Activated naive CD8-positive, alpha-beta T cell treated with anti-CD3 and anti-CD28 coated beads for 36 hours (primary cell): ENCODE data around the gene CDK18. TPM values are rescaled to one million over a fixed set of nuclear protein-coding genes. Genes with fewer than 3 reads are reported as not detected.

Experiments used
- DNase-seq: peaks from one replicate; pipeline ENCODE4 v3.0.0; 2021
- H3K27ac Mint-ChIP-seq: one replicate; pipeline ENCODE4 v1.8.0; 2022; ENCODE audit warnings: mild to moderate bottlenecking, moderate library complexity, mixed read lengths
- H3K27me3 Mint-ChIP-seq: one replicate; pipeline ENCODE4 v1.8.0; 2022; ENCODE audit warnings: mild to moderate bottlenecking, mixed read lengths
- H3K36me3 Mint-ChIP-seq: one replicate; pipeline ENCODE4 v1.8.0; 2021; ENCODE audit warnings: mild to moderate bottlenecking, mixed read lengths
- H3K4me1 Mint-ChIP-seq: one replicate; pipeline ENCODE4 v1.8.0; 2021; ENCODE audit warnings: mixed read lengths
- H3K4me3 Mint-ChIP-seq: one replicate; pipeline ENCODE4 v1.8.0; 2022; ENCODE audit warnings: mild to moderate bottlenecking, moderate library complexity, mixed read lengths
- H3K9me3 Mint-ChIP-seq: one replicate; pipeline ENCODE4 v1.8.0; 2022; ENCODE audit warnings: mixed read lengths
- total RNA-seq, 2 experiments: library from RNA; stranded (reverse); gene quantifications; one replicate each; pipeline ENCODE4 v1.2.3, GENCODE V29; 2021

Gene CDK18
- total RNA-seq, 2 experiments from 2014 or later = 6.2 to 6.5 TPM

DNA sequence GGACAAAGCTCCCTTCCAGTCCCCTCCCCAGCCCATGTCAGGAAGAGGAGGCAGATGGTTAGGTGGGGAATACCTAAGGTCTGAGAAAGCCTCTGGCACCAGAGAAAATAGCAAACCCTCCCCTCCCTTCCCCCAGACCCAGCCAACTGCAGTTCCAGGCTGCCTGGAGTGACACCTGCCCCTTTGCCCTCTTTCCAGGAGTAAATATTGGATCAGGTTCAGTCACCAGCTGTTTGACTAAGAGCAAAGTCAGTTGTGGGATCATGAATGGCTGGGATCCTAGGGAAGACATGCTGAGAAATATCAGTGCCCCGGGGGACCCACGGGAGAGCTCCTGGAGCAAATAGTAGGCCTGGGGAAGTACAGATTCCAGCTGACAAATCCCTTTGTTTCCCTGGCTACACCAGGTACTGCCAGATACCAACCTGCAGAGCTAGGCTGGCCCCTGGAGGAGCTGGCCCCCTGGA lies 12.2 kb upstream of the CDK18 start:
- Mint-ChIP-seq H3K27me3 (peaks cover 54% of the 10 kb centered on the region), H3K9me3 (no peaks in the 10 kb centered on the region), H3K36me3 (no peaks in the 10 kb centered on the region)

DNA sequence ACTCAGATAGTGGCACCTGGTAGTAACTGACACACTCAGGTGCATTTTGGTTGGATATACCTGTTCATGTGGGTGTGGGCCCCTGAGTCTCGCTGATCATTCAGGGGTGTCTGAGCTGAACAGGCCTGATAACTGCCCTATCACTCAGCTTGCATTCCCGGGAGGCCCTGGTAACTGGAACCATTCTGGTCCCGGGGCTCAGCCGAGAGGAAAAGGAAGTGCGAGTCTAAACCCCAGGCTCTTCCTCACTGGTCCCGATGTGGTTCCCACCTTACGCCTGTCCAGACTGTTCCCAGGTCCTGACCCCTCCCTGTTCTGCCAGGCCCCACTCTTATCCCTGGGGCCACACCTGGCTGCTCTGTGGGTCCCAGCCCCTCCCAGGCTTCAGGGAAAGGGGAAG lies 11.7 kb upstream of the CDK18 start:
- peaks cover 4% of the 10 kb centered on the region for H3K4me1 Mint-ChIP-seq
- no peaks in the 10 kb centered on the region for H3K36me3 Mint-ChIP-seq
- H3K27ac Mint-ChIP-seq = no peak overlapping the region
- no peaks in the 10 kb centered on the region for H3K9me3 Mint-ChIP-seq
- peaks cover 52% of the 10 kb centered on the region for H3K27me3 Mint-ChIP-seq
- no peak for DNase-seq
- H3K4me3 Mint-ChIP-seq = no peak overlapping the region

More for the DNA sequence above, 12.2 kb upstream of the CDK18 start:
- H3K4me3 Mint-ChIP-seq = no peak overlapping the region
- no peak overlapping the region for H3K27ac Mint-ChIP-seq
- DNase-seq = no peak
- peaks cover 4% of the 10 kb centered on the region for H3K4me1 Mint-ChIP-seq

DNA sequence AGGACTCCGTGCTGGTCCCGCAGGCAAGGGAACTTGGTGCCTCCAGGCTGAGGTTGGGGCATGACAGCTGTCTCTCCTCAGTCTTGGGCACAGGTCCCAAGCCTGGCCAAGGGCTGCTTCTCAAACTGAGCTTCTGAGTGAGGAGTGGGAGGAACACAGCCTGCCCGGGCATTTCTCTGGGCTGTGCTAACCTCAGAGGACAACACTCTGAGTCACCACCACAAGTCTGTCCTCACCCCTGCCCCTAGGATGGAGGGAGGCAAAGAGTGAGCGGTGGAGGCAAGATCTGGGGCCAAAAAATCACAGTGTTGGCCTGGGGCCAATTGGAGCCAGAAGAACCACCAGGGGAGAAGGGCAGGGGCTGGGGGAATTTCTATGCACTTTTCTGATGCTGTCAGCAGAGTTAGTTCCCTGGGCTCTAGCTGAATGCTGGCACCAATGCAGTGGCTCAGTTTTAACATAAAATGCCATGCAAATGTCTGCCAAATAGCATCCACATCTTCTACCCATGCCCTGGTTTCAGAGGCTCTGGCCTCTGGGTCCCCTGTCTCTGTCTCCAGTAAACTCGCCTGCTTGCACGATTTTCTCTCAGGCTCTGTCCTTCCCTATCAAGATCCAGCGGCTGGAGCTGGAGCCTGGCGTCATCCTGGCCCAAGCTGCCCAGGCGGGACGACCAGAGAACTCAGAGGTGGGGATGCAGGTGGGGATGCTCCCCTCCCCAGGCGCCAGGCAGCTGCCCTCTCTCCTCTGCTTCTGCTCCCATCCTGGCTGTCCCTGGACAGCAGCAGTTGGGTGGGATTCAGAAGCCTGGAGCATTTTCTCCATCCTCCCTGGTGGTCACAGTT lies 11.0 kb upstream of the CDK18 start:
- DNase-seq = peak; percentile 23
- no peaks in the 10 kb centered on the region for H3K9me3 Mint-ChIP-seq
- H3K4me3 Mint-ChIP-seq = no peak overlapping the region
- peaks cover 46% of the 10 kb centered on the region for H3K27me3 Mint-ChIP-seq
- H3K27ac Mint-ChIP-seq = no peak overlapping the region
- no peaks in the 10 kb centered on the region for H3K36me3 Mint-ChIP-seq
- H3K4me1 Mint-ChIP-seq = peaks cover 2% of the 10 kb centered on the region

DNA sequence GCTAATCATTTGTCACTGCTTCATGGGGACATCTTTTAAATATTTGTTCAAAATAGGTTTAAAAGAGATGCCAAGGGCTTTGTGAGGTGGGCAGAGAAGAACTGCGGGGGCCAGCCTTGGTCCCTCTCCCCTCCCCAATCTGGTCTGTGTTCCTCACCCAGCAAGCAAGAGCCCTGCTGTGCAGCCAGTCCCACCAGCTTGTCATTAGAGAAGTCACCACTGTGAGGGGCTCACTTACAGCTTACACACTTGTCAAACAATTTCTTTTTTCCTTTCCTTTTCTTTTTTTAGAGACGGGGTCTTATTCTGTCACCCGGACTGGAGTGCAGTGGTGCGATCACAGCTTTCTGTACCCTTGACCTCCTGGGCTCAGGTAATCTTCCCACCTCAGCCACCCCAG lies 10.4 kb upstream of the CDK18 start:
- peaks cover 46% of the 10 kb centered on the region for H3K27me3 Mint-ChIP-seq
- H3K27ac Mint-ChIP-seq = no peak overlapping the region
- no peaks in the 10 kb centered on the region for H3K36me3 Mint-ChIP-seq
- H3K9me3 Mint-ChIP-seq = no peaks in the 10 kb centered on the region
- H3K4me3 Mint-ChIP-seq = no peak overlapping the region
- no peak for DNase-seq
- H3K4me1 Mint-ChIP-seq = peaks cover 2% of the 10 kb centered on the region

DNA sequence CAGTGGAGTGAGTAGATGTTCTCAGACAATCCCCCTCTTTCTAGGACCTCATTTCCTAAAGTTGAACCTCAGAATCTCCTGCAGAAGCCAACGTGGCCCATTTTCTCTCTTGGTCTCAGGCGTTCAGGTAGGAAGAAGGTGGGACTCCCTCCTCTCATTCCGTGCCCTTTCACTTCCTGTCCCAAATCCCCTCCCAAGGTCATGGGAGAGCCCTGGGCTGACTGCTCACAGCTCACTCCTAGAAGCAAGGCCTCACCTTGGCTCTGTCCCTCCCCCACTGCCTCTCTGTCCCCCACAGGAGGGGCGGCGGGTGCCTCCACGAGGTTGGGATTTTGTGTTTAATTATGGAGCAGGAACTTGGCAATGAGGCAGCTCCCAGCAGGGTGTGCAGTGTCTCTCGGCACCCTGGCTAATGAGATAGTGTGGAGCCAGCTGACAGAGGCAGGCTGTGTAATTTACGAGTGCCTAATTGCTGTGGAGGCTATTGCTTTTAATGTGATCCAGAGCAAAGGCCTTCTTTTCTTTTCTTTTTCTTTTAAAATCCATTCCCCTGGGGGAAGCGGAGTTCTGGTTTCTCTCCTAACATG lies 9.1 kb upstream of the CDK18 start:
- Mint-ChIP-seq H3K9me3 (no peaks in the 10 kb centered on the region), H3K4me3 (no peak overlapping the region), H3K27ac (no peak overlapping the region), H3K27me3 (peaks cover 36% of the 10 kb centered on the region), H3K36me3 (no peaks in the 10 kb centered on the region), H3K4me1 (peaks cover 2% of the 10 kb centered on the region)
- no peak for DNase-seq

DNA sequence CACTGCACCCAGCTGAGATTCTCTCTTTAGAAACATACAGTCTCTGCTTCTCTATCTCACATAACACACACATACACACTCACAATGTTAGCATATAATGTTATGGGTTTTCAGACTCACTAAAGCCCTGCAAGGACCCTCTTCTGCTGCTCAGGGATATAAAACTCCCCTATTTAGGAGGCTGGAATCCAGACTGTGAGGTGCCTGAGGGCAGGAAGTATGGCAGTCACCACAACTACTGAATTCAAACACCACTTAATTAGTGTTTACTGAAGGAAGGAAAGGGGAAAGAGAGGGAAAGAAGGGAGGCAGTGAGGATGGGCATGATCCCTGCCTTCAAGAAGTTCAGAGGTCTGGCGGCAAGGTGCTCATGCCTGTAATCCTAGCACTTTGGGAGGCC lies 7.8 kb upstream of the CDK18 start:
- Mint-ChIP-seq H3K36me3 (no peaks in the 10 kb centered on the region), H3K27me3 (peaks cover 31% of the 10 kb centered on the region), H3K27ac (no peak overlapping the region), H3K4me3 (no peak overlapping the region), H3K9me3 (no peaks in the 10 kb centered on the region), H3K4me1 (peaks cover 2% of the 10 kb centered on the region)
- no peak for DNase-seq

DNA sequence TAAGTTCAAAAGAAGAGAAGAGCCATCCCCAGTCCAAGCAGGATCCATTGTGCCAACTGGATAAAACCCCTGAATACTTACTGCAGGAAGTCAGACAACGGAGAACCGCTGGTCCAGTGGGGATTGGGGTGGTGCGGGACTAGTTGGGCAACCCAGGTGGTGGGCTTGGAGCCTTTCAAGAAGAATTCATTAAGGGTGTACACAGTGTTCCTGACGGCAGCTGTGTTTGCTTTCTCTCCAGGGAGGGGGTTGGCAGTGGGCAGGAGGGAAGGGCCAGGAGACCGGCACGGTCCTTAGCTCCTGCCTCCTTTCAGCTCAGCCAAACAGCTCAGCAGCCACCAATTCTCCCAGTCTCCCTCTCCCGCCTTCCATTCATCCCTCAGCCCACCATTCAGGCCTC lies 7.1 kb upstream of the CDK18 start:
- Mint-ChIP-seq H3K36me3 (no peaks in the 10 kb centered on the region), H3K4me3 (no peak overlapping the region), H3K4me1 (peaks cover 2% of the 10 kb centered on the region), H3K27ac (no peak overlapping the region), H3K9me3 (no peaks in the 10 kb centered on the region), H3K27me3 (peaks cover 24% of the 10 kb centered on the region)
- no peak for DNase-seq

DNA sequence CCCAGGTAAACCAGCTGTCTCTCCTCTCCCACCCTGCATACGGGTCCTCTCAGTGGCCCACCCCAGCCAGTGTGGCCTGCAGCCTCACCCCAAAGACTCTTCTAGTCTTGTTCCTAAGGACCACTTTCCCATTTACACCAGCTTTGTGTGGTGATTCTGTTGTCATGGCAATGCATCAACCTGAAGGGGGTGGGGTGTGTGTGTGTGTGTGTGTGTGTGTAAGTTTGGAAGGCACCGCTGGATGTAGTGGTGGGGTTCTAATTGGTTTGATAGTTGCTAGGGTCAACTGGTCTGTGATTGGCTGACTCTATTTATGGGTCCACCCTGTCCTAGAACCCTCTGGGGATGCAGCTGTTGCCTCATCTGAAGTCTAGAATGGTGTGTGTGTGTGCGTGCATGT lies 4.7 kb upstream of the CDK18 start:
- Mint-ChIP-seq H3K27ac (no peak overlapping the region), H3K36me3 (no peaks in the 10 kb centered on the region), H3K9me3 (no peaks in the 10 kb centered on the region), H3K27me3 (peaks cover 4% of the 10 kb centered on the region), H3K4me1 (peaks cover 5% of the 10 kb centered on the region), H3K4me3 (no peak overlapping the region)
- DNase-seq = no peak

DNA sequence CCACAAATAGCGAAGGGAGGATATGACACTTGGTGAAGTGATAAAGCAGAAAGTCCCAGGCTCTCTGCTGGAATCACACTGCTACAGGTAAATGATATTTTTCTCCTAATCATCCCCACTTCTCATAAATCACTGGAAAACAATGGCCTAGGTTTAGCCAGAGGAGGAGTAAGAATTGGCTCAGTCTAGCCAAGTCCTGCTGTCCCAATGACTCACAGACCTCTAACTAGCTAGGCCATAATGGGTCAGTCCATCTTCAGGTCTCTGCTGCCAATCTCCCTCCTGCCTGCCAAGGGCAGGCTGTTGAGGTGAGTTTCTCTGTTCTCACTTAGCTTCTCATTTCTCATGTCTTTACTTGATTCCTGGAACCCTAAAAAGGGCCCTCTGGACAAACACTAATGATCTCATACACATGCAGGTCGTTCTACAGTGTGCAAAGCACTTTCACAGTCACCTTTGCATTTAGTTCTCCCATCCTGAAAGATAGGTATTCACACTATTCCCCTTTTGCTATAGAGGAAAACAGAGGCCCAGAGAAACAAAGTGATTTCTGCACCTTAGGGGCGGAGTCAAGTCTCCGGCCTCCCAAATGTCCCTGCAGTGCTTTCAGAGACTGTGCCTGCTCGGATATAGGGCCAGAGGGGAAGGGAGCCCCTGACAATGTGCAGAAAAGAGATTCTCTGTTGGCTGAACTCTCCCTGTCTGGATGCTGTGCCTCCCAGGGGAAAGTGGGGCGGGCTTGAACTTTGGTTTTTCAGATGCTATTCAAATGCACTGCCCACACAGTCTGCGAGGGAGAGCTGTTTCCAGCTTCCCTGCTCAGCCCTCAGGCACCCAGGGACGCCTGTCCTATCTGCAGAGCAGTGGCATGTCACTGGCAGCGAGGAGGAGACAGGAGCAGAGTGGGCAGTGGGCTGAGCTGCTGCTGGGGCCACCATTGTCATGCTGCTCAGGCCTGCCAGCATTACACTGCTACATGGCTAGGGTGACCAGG lies 3.9 kb upstream of the CDK18 start:
- Mint-ChIP-seq H3K36me3 (no peaks in the 10 kb centered on the region), H3K4me1 (peaks cover 11% of the 10 kb centered on the region), H3K27ac (no peak overlapping the region), H3K9me3 (no peaks in the 10 kb centered on the region), H3K4me3 (no peak overlapping the region), H3K27me3 (peaks cover 4% of the 10 kb centered on the region)
- no peak for DNase-seq

DNA sequence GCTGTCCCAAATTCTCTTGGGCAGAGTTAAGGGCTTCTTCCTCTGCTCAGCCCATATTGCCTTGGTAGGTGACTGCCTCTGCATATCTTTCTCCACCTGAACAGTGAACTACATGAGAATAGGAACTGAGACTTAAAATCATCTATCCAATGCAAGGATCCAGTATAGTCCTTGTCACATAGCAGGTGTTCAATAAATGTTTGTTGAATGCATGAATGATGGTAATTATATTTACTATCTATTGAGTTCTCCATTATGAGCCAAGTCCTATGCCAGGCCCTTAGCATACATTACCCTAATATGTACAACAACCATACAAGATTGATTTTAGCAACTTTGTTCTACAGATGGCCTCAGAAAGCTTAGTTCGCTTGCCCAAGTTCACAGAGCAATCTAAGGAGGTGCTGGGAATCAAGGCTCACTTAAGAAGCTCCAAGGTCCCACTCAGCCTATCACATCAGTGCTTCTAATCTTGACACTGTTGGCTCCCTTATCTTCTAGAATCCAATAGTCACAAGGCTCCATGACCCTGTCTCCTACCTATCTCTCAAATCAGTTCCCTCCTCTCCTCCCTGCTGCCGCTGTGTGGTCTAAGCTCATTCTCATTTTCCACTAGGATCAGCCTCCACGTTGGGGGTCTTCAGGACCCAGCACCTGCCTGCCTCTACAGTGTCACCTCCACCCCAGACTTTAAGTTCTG lies 2.2 kb upstream of the CDK18 start:
- Mint-ChIP-seq H3K27me3 (no peaks in the 10 kb centered on the region), H3K27ac (no peak overlapping the region), H3K9me3 (no peaks in the 10 kb centered on the region), H3K4me3 (no peak overlapping the region), H3K4me1 (peaks cover 13% of the 10 kb centered on the region), H3K36me3 (no peaks in the 10 kb centered on the region)
- DNase-seq = no peak

DNA sequence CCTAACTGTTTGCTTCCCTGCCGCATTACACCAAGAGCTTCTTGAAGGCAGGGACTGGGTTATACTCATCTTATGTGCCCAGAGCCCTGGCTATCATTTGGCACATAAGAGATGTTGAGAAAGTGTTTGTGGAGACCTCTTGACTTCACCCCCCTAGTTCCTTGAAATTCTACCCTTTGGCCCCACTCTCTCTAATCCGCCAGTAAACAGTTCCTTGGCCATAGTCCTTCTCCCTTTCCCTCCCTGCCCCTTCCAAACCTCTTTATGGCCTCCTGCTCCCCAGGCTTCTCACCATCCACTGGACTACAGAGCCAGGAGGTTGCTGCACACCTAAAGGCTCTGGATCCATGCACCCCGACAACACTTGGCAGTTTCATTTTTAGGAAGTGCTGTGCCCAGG lies 1.5 kb upstream of the CDK18 start:
- peaks cover 13% of the 10 kb centered on the region for H3K4me1 Mint-ChIP-seq
- H3K36me3 Mint-ChIP-seq = no peaks in the 10 kb centered on the region
- no peaks in the 10 kb centered on the region for H3K9me3 Mint-ChIP-seq
- no peak for DNase-seq
- H3K4me3 Mint-ChIP-seq = no peak overlapping the region
- H3K27ac Mint-ChIP-seq = no peak overlapping the region
- no peaks in the 10 kb centered on the region for H3K27me3 Mint-ChIP-seq

DNA sequence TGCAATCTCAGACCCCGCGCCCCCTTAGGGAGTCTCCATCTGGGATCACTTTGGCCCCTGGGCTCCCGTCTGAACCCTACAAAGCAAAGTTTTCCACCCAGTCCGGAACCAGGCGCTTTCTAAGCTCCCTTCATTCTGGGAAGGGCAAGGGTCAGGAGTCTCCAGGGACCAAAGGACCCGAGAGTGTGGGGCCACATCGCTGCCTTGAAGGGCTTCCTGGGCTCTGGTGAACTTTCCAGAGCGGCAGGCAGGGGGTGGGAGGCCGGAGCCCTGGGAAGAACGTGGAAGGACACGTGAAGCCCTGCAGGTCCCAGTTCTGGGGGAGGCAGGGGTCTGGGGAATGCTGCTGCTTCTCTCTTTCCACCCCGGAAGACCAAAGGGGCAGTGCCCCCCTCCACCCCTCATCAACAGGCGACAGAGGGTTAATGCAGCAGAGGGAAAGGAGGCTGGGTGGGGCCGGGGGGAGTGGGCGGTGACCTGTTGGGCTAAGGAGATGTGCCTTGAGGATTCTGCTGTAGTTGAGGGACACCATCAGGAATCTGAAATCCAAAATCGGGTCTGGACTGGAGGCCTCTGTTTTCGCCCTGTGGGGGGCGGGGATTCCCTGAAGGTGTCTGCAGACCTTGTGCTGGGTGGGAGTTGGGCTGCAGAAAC lies 734 bp downstream of the CDK18 start:
- Mint-ChIP-seq H3K36me3 (no peaks in the 10 kb centered on the region), H3K9me3 (no peaks in the 10 kb centered on the region), H3K4me1 (peaks cover 13% of the 10 kb centered on the region), H3K4me3 (peak overlapping the region; percentile 77), H3K27me3 (no peaks in the 10 kb centered on the region), H3K27ac (peak overlapping the region; percentile 29)
- no peak for DNase-seq

DNA sequence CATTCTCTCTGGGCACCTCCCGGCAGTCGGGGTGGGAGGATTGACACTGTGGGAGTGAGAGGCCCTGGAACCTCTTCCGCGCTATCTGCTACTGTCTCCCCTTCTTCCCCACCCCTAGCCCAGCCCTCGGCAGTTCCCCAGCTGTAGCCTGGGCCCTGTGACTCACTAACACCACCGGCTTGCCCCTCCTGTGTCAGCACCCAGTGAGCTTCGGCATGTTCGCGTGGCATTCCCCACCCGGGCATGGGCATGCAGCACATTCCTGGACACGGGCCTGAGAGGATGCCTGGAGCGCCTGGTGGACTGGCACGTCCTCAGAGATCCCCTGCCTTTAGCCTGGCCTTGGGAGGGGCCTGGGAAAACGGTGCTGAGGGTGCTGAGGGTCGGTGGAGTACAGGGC lies 1.3 kb downstream of the CDK18 start:
- Mint-ChIP-seq H3K27ac (no peak overlapping the region), H3K9me3 (no peaks in the 10 kb centered on the region), H3K36me3 (no peaks in the 10 kb centered on the region), H3K4me3 (peak overlapping the region; percentile 77), H3K27me3 (no peaks in the 10 kb centered on the region), H3K4me1 (peaks cover 13% of the 10 kb centered on the region)
- no peak for DNase-seq
